Skeletal muscle cell (primary cell): ENCODE measurements around the gene ANKRD33.

Experiments
- DNase-seq: peaks from one replicate; pipeline ENCODE4 v3.0.0-alpha.2; 2010; ENCODE audit warnings: low read depth
- H3K4me3 ChIP-seq: 2 replicates; pipeline ENCODE4 v1.5.1; 2011; ENCODE audit warnings: low read depth, mild to moderate bottlenecking, control low read depth, low read length, moderate library complexity

Gene ANKRD33

GRCh38 chr12:51855586-51856428 is 32.1 kb upstream of the ANKRD33 start:
- peak overlapping the region; percentile 22 for H3K4me3 ChIP-seq
- no peak for DNase-seq

GRCh38 chr12:51860986-51861385 is 26.9 kb upstream of the ANKRD33 start:
- no peak for DNase-seq
- H3K4me3 ChIP-seq, result no peak overlapping the region

- DNase-seq, result no peak
- no peak overlapping the region for H3K4me3 ChIP-seq
These were observed 25.0 kb upstream of the ANKRD33 start for GRCh38 chr12:51862947-51863346.

- no peak overlapping the region for H3K4me3 ChIP-seq
- no peak for DNase-seq
These were observed 24.5 kb upstream of the ANKRD33 start for GRCh38 chr12:51863363-51863932.

GRCh38 chr12:51863933-51864832 is 23.7 kb upstream of the ANKRD33 start:
- no peak for DNase-seq
- peak overlapping the region; percentile 17 for H3K4me3 ChIP-seq

- H3K4me3 ChIP-seq, result no peak overlapping the region
These were observed 22.9 kb upstream of the ANKRD33 start for GRCh38 chr12:51864833-51865670.

GRCh38 chr12:51865757-51866270 is 22.1 kb upstream of the ANKRD33 start:
- no peak for DNase-seq
- no peak overlapping the region for H3K4me3 ChIP-seq

More at GRCh38 chr12:51864833-51865670, 22.9 kb upstream of the ANKRD33 start:
- DNase-seq, result no peak

GRCh38 chr12:51866324-51866723 is 21.6 kb upstream of the ANKRD33 start:
- no peak for DNase-seq

GRCh38 chr12:51866762-51867161 is 21.1 kb upstream of the ANKRD33 start:
- no peak for DNase-seq
- no peak overlapping the region for H3K4me3 ChIP-seq

More at GRCh38 chr12:51866324-51866723, 21.6 kb upstream of the ANKRD33 start:
- no peak overlapping the region for H3K4me3 ChIP-seq

- no peak for DNase-seq
- H3K4me3 ChIP-seq, result no peak overlapping the region
These were observed 20.5 kb upstream of the ANKRD33 start for GRCh38 chr12:51867371-51867770.

- DNase-seq, result no peak
- no peak overlapping the region for H3K4me3 ChIP-seq
These were observed 20.0 kb upstream of the ANKRD33 start for GRCh38 chr12:51867796-51868428.

GRCh38 chr12:51868821-51869495 is 18.9 kb upstream of the ANKRD33 start:
- peak overlapping the region; percentile 46 for H3K4me3 ChIP-seq
- no peak for DNase-seq

- DNase-seq, result no peak
- peak overlapping the region; percentile 46 for H3K4me3 ChIP-seq
These were observed 18.4 kb upstream of the ANKRD33 start for GRCh38 chr12:51869496-51869865.

- no peak for DNase-seq
These were observed 18.0 kb upstream of the ANKRD33 start for GRCh38 chr12:51869931-51870330.

GRCh38 chr12:51870504-51870903 is 17.4 kb upstream of the ANKRD33 start:
- H3K4me3 ChIP-seq, result no peak overlapping the region
- no peak for DNase-seq

More at GRCh38 chr12:51869931-51870330, 18.0 kb upstream of the ANKRD33 start:
- no peak overlapping the region for H3K4me3 ChIP-seq

GRCh38 chr12:51871126-51871525 is 16.8 kb upstream of the ANKRD33 start:
- no peak for DNase-seq
- H3K4me3 ChIP-seq, result no peak overlapping the region

- DNase-seq, result no peak
- H3K4me3 ChIP-seq, result no peak overlapping the region
These were observed 15.8 kb upstream of the ANKRD33 start for GRCh38 chr12:51871918-51872688.
